H1 (cell line): ENCODE measurements around the gene USP49. TPM values are rescaled to one million over a fixed set of nuclear protein-coding genes. Genes with fewer than 3 reads are reported as not detected.

Experiments used
- CTCF ChIA-PET: fragments of 300-600 bp; sonication (Branson Sonifier 250); formaldehyde crosslinking; loops from one replicate; lab custom pipeline; 2021; ENCODE audit not compliant: partially characterized antibody; lab: Charles Lee
- POLR2A ChIA-PET: fragments of 300-600 bp; sonication (Branson Sonifier 250); formaldehyde crosslinking; loops from one replicate; lab custom pipeline; 2021; ENCODE audit warnings: inconsistent platforms; ENCODE audit not compliant: partially characterized antibody; lab: Charles Lee
- DNase-seq, 2 experiments: peaks; one replicate each; pipeline versions ENCODE4 v3.0.0 to v3.0.0-alpha.2; 2010 to 2022; ENCODE audit warnings: low spot score in 2 of 2, low read depth in 1 of 2, mixed read lengths in 1 of 2
- FAIRE-seq: peaks from 2 replicates; lab custom pipeline; 2011; peaks lifted over from hg19 to GRCh38; lab: Jason Lieb, UNC
- H2AFZ ChIP-seq: 2 replicates; pipeline ENCODE4 v1.8.1; 2012; ENCODE audit warnings: low read length, inconsistent platforms
- H2AK5ac ChIP-seq: 2 replicates; pipeline ENCODE4 v1.6.1; 2013; ENCODE audit warnings: low read depth, low read length
- H2BK120ac ChIP-seq: replicated peaks from 2 replicates; pipeline ENCODE3; 2013; ENCODE audit warnings: low read depth, low read length, inconsistent platforms
- H2BK12ac ChIP-seq: 2 replicates; pipeline ENCODE4 v1.6.1; 2013; ENCODE audit warnings: low read depth, low read length
- H2BK15ac ChIP-seq: 2 replicates; pipeline ENCODE4 v1.6.1; 2013; ENCODE audit warnings: low read length
- H2BK20ac ChIP-seq: 2 replicates; pipeline ENCODE4 v1.6.1; 2013; ENCODE audit warnings: low read length
- H2BK5ac ChIP-seq: 2 replicates; pipeline ENCODE4 v1.6.1; 2013; ENCODE audit warnings: low read depth, low read length
- H3K14ac ChIP-seq: 2 replicates; pipeline ENCODE4 v1.6.1; 2013; ENCODE audit warnings: inconsistent platforms; ENCODE audit not compliant: insufficient read length
- H3K18ac ChIP-seq: 2 replicates; pipeline ENCODE4 v1.6.1; 2013; ENCODE audit warnings: low read length; ENCODE audit errors: extremely low read depth
- H3K23ac ChIP-seq: 2 replicates; pipeline ENCODE4 v1.6.1; 2013; ENCODE audit warnings: inconsistent platforms; ENCODE audit not compliant: insufficient read length
- H3K23me2 ChIP-seq: 2 replicates; pipeline ENCODE4 v1.6.1; 2013; ENCODE audit warnings: low read depth, low read length
- H3K27ac ChIP-seq: 2 replicates; pipeline ENCODE4 v1.6.1; 2011; ENCODE audit warnings: low read depth, low read length, inconsistent platforms
- H3K27me3 ChIP-seq, 4 experiments: replicated peaks in 1 of 4; 1 replicate in 1 of 4; 2 replicates in 3 of 4; pipeline versions ENCODE4 v1.6.1 to v1.8.1; 2011 to 2013; ENCODE audit warnings: low read length in 3 of 4, mild to moderate bottlenecking in 3 of 4, inconsistent platforms in 2 of 4, mixed read lengths in 2 of 4, moderate library complexity in 1 of 4; ENCODE audit not compliant: control insufficient read depth in 3 of 4, insufficient read depth in 3 of 4; ENCODE audit errors: extremely low read depth in 1 of 4
- H3K36me3 ChIP-seq, 4 experiments: 2 replicates each; pipeline versions ENCODE4 v1.6.1 to v1.8.1; 2011 to 2013; ENCODE audit warnings: mild to moderate bottlenecking in 4 of 4, low read length in 3 of 4, moderate library complexity in 2 of 4, control low read depth in 1 of 4, inconsistent platforms in 1 of 4; ENCODE audit not compliant: insufficient read depth in 4 of 4, control insufficient read depth in 2 of 4
- H3K4ac ChIP-seq: replicated peaks from 2 replicates; pipeline ENCODE3; 2013; ENCODE audit warnings: low read length, low read depth, mixed read lengths, inconsistent platforms; ENCODE audit not compliant: insufficient read length
- H3K4me1 ChIP-seq, 4 experiments: replicated peaks in 1 of 4; 1 replicate in 1 of 4; 2 replicates in 3 of 4; pipeline versions ENCODE4 v1.6.1 to v1.8.1; 2011 to 2013; ENCODE audit warnings: low read length in 3 of 4, inconsistent platforms in 2 of 4, mixed read lengths in 1 of 4; ENCODE audit not compliant: insufficient read depth in 4 of 4, control insufficient read depth in 3 of 4
- H3K4me2 ChIP-seq, 2 experiments: 2 replicates each; pipeline versions ENCODE4 v1.6.1 to v1.8.1; 2011 to 2013; ENCODE audit warnings: low read depth in 2 of 2, low read length in 2 of 2, control low read depth in 1 of 2, inconsistent platforms in 1 of 2, mild to moderate bottlenecking in 1 of 2; ENCODE audit not compliant: insufficient read depth in 1 of 2
- H3K4me3 ChIP-seq, 4 experiments: fragments of 200-600, 300-600 bp in 1 of 4; sonication (generic), shearing (Covaris generic), sonication (Bioruptor Twin) in 1 of 4; 2 replicates each; pipeline versions ENCODE4 v1.5.1 to v1.8.1; 2011 to 2016; ENCODE audit warnings: low read length in 4 of 4, low read depth in 3 of 4, control low read depth in 2 of 4, inconsistent platforms in 2 of 4, mild to moderate bottlenecking in 2 of 4, mixed read lengths in 1 of 4, moderate library complexity in 1 of 4; ENCODE audit not compliant: insufficient read depth in 2 of 4; ENCODE audit errors: extremely low read depth in 1 of 4
- H3K56ac ChIP-seq: replicated peaks from 2 replicates; pipeline ENCODE3; 2013; ENCODE audit warnings: low read depth, mild to moderate bottlenecking, mixed read lengths, low read length, inconsistent platforms; ENCODE audit not compliant: insufficient read length
- H3K79me1 ChIP-seq: 2 replicates; pipeline ENCODE4 v1.6.1; 2013; ENCODE audit warnings: low read depth, low read length, control low read depth
- H3K79me2 ChIP-seq, 2 experiments: 2 replicates each; pipeline versions ENCODE4 v1.6.1 to v1.8.1; 2012 to 2013; ENCODE audit warnings: low read length in 2 of 2, mild to moderate bottlenecking in 2 of 2, inconsistent platforms in 1 of 2; ENCODE audit not compliant: insufficient read depth in 2 of 2, control insufficient read depth in 1 of 2
- H3K9ac ChIP-seq, 4 experiments: replicated peaks in 1 of 4; 1 replicate in 1 of 4; 2 replicates in 3 of 4; pipeline versions ENCODE4 v1.6.1 to v1.8.1; 2011 to 2013; ENCODE audit warnings: low read depth in 3 of 4, low read length in 3 of 4, control low read depth in 2 of 4, mild to moderate bottlenecking in 2 of 4, moderate library complexity in 2 of 4, inconsistent platforms in 1 of 4; ENCODE audit errors: extremely low read depth in 1 of 4
- H3K9me3 ChIP-seq, 2 experiments: 2 replicates each; pipeline versions ENCODE4 v1.6.1 to v1.8.1; 2012 to 2013; ENCODE audit warnings: mild to moderate bottlenecking in 2 of 2, moderate library complexity in 2 of 2, control low read depth in 1 of 2, inconsistent platforms in 1 of 2, low read depth in 1 of 2, low read length in 1 of 2, mixed read lengths in 1 of 2; ENCODE audit not compliant: insufficient read depth in 2 of 2
- H4K20me1 ChIP-seq, 2 experiments: replicated peaks in 1 of 2; 2 replicates each; pipeline versions ENCODE3 to v1.8.1; 2011 to 2013; ENCODE audit warnings: inconsistent platforms in 2 of 2, low read length in 2 of 2, mild to moderate bottlenecking in 1 of 2; ENCODE audit not compliant: insufficient read depth in 2 of 2, control insufficient read depth in 1 of 2
- H4K5ac ChIP-seq: 2 replicates; pipeline ENCODE4 v1.6.1; 2013; ENCODE audit warnings: low read length, low read depth, mixed read lengths, inconsistent platforms; ENCODE audit not compliant: insufficient read length
- H4K8ac ChIP-seq: 2 replicates; pipeline ENCODE4 v1.8.0; 2013; ENCODE audit warnings: mild to moderate bottlenecking, moderate library complexity, low read length, inconsistent platforms; ENCODE audit not compliant: insufficient read depth; ENCODE audit errors: extremely low read depth
- H4K91ac ChIP-seq: replicated peaks from 2 replicates; pipeline ENCODE3; 2013; ENCODE audit warnings: low read length, mixed read lengths, inconsistent platforms; ENCODE audit not compliant: insufficient read length
- E2F6 ChIP-seq: IDR thresholded peaks from 2 replicates; pipeline ENCODE4 v1.6.1; 2012; ENCODE audit warnings: inconsistent platforms
- HDAC2 ChIP-seq, 2 experiments: fragments of 300-600 bp in 1 of 2; sonication (generic) in 1 of 2; IDR thresholded peaks; 2 replicates each; pipeline ENCODE4 v1.6.1; 2011 to 2012; ENCODE audit warnings: low read depth in 2 of 2, low read length in 2 of 2, mild to moderate bottlenecking in 2 of 2, moderate library complexity in 2 of 2, borderline replicate concordance in 1 of 2, inconsistent platforms in 1 of 2
- HDAC6 ChIP-seq: IDR thresholded peaks from one replicate; pipeline ENCODE4 v1.7.1; 2012; ENCODE audit warnings: low read depth, mild to moderate bottlenecking, inconsistent platforms, low read length, moderate library complexity
- POLR2AphosphoS5 ChIP-seq: IDR thresholded peaks from 2 replicates; pipeline ENCODE4 v1.6.1; 2011; ENCODE audit warnings: low read depth, low read length
- RNF2 ChIP-seq: fragments of 200-900, 300-1000 bp; sonication (generic); IDR thresholded peaks from 2 replicates; pipeline ENCODE4 v1.7.1; 2016; ENCODE audit warnings: borderline replicate concordance, low read depth, mild to moderate bottlenecking, antibody characterized with exemption, low read length; ENCODE audit not compliant: poor library complexity, severe bottlenecking; ENCODE audit errors: missing control alignments
- WGBS, 2 experiments: shearing (Covaris generic) in 1 of 2; methylation state at CpG; one replicate each; pipeline versions ENCODE4 v1.1.6 to v1.1.7; 2013 to 2015; ENCODE audit warnings: low lambda C conversion rate in 2 of 2, mixed read lengths in 2 of 2, inconsistent platforms in 1 of 2, low coverage in 1 of 2, missing lambda C conversion rate in 1 of 2; ENCODE audit not compliant: insufficient replicate concordance in 2 of 2, insufficient coverage in 1 of 2, insufficient read length in 1 of 2; ENCODE audit errors: extremely low coverage in 1 of 2, missing lambda C conversion rate in 1 of 2; 5-methylcytosine and 5-hydroxymethylcytosine counted together
- polyA plus RNA-seq, 7 experiments: library from polyadenylated mRNA; depleted of rRNA in 3 of 7; stranded (reverse) in 5 of 7; unstranded in 2 of 7; fragments of >200 nt in 5 of 7; fragments of 200-250 nt in 2 of 7; gene quantifications; 1 replicate in 5 of 7; 2 replicates in 1 of 7; 4 replicates in 1 of 7; pipeline versions ENCODE4 v1.2.1 to v1.2.3, GENCODE V29; 2011 to 2013; ENCODE audit warnings: missing spikeins in 2 of 7, mixed read lengths in 2 of 7
- total RNA-seq: library from RNA; stranded (reverse); fragmentation: NEBNext Ultra II Directional; extraction: Animal tissue kit (Norgen Biotek cat#: 25700); gene quantifications from 2 replicates; pipeline ENCODE4 v1.2.1, GENCODE V29; 2021
- TF ChIP-seq, protein P1 (sequence below), 3 experiments: IDR thresholded peaks; 1 replicate in 2 of 3; 2 replicates in 1 of 3; pipeline versions ENCODE4 v1.5.1 to v1.6.1; 2011; ENCODE audit warnings: low read length in 3 of 3, mild to moderate bottlenecking in 3 of 3, inconsistent platforms in 2 of 3, low read depth in 1 of 3, moderate library complexity in 1 of 3; ENCODE audit not compliant: insufficient read depth in 1 of 3; ENCODE audit errors: control extremely low read depth in 1 of 3

USP49 gene
- total and polyA plus RNA-seq, 2 of the 8 experiments (the other 6 are each of a cell fraction or from before 2014, with no cell fraction given) = 6.9 to 24.4 TPM

DNA sequence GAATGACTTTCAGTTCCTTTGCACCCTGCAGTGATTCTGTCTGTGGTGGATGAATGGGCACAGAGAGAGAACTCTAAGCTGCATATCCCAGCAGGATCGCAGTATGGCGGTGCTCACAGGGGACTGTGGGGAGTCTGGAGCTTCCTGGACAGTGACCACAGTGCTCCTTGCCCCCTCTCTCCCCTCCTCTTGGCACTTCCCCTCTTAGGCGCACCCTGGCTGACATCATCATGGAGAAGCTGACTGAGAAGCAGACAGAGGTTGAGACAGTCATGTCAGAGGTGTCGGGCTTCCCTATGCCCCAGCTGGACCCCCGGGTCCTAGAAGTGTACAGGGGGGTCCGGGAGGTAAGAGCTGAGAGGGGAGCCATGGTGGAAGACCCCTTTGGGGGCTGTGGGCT, 34.7 kb upstream of the USP49 start:
- FAIRE-seq (no peak), DNase-seq (no peak)
- H3K23me2 ChIP-seq = no peaks in the 10 kb centered on the region
- peaks cover 8% of the 10 kb centered on the region for H3K79me1 ChIP-seq
- H4K5ac ChIP-seq = no peak overlapping the region
- H3K4me1 ChIP-seq = no peaks in the 10 kb centered on the region
- no peak overlapping the region for H3K27ac ChIP-seq
- no peak overlapping the region for H3K4ac ChIP-seq
- H3K4me3 ChIP-seq = no peak overlapping the region
- H3K36me3 ChIP-seq = peaks cover 54 to 86% (median 78%) of the 10 kb centered on the region in 4 experiments
- no peak overlapping the region for H3K9ac ChIP-seq
- H2BK5ac ChIP-seq = no peak overlapping the region
- H2BK12ac ChIP-seq = no peak overlapping the region
- H3K79me2 ChIP-seq = peaks cover 1 to 12% of the 10 kb centered on the region in 2 experiments
- no peak overlapping the region for H4K8ac ChIP-seq
- no peak overlapping the region for H3K14ac ChIP-seq
- no peak overlapping the region for H2BK20ac ChIP-seq
- H3K9me3 ChIP-seq = no peaks in the 10 kb centered on the region
- no peak overlapping the region for H3K4me2 ChIP-seq
- no peaks in the 10 kb centered on the region for H3K27me3 ChIP-seq
- H2AFZ ChIP-seq = no peak overlapping the region
- no peak overlapping the region for H3K23ac ChIP-seq
- H3K56ac ChIP-seq = no peak overlapping the region
- peaks cover 6 to 19% of the 10 kb centered on the region in 2 experiments for H4K20me1 ChIP-seq
- TF ChIP-seq, protein P1, sequence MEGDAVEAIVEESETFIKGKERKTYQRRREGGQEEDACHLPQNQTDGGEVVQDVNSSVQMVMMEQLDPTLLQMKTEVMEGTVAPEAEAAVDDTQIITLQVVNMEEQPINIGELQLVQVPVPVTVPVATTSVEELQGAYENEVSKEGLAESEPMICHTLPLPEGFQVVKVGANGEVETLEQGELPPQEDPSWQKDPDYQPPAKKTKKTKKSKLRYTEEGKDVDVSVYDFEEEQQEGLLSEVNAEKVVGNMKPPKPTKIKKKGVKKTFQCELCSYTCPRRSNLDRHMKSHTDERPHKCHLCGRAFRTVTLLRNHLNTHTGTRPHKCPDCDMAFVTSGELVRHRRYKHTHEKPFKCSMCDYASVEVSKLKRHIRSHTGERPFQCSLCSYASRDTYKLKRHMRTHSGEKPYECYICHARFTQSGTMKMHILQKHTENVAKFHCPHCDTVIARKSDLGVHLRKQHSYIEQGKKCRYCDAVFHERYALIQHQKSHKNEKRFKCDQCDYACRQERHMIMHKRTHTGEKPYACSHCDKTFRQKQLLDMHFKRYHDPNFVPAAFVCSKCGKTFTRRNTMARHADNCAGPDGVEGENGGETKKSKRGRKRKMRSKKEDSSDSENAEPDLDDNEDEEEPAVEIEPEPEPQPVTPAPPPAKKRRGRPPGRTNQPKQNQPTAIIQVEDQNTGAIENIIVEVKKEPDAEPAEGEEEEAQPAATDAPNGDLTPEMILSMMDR (IDR thresholded peaks at IDR 0.05; ENCODE audit: control extremely low read depth in 1 of 3, insufficient read depth in 1 of 3, low read depth in 1 of 3, low read length in 3 of 3) = no peak
- TF ChIP-seq POLR2AphosphoS5 (no peak), HDAC2 (IDR thresholded peaks at IDR 0.05; ENCODE audit: borderline replicate concordance in 1 of 2, low read depth in 2 of 2, low read length in 2 of 2) (no peak), RNF2 (no peak), E2F6 (no peak), HDAC6 (no peak)
- TF ChIP-seq, all 59 proteins: peak for 0
- Histone ChIP-seq H3K18ac (no peak overlapping the region), H2BK120ac (no peak overlapping the region), H2AK5ac (no peak overlapping the region), H4K91ac (no peak overlapping the region), H2BK15ac (no peak overlapping the region)
- ChIA-PET CTCF (interaction anchor here (0.8 to 11.4 kb wide), 8 partner anchors 9 to 114 kb away, joined by 3 to 166 read pairs (median 6); partner anchors contain the start of genes BYSL, CCND3 and MED20), POLR2A (interaction anchor here (0.7 to 16.6 kb wide), 5 partner anchors 4 to 121 kb away, joined by 3 to 235 read pairs (median 6); partner anchors contain the start of genes BYSL, CCND3 and MED20)
- WGBS, 2 experiments = 93% methylated on average over 6 of the region's 6 CpGs; no CpG with 5 or more reads in 1 of the 2 experiments
